GM12878 (cell line): ENCODE data around the gene TMEM214. TPM values are rescaled to one million over a fixed set of nuclear protein-coding genes. Genes with fewer than 3 reads are reported as not detected.

ENCODE experiments used
- ATAC-seq: fragments of 200-7000 bp; cut with Tn5 transposase; 3 replicates; pipeline ENCODE4 v1.9.1; 2020; ENCODE audit warnings: mild to moderate bottlenecking, moderate library complexity
- BruUV-seq: library from RNA; stranded (reverse); fragments of 400-500 nt; replicated peaks from 2 replicates; lab custom pipeline; 2021; lab: Mats Ljungman, UMichigan
- CTCF ChIA-PET: fragments of 300-600 bp; sonication (Branson Sonifier 250); formaldehyde crosslinking; extraction: SDS; loops from one replicate; lab custom pipeline; 2021; ENCODE audit warnings: inconsistent platforms; lab: Yijun Ruan, JAX
- POLR2A ChIA-PET: fragments of 350-600 bp; formaldehyde crosslinking; extraction: SDS; loops from one replicate; lab custom pipeline; 2021; ENCODE audit warnings: inconsistent platforms; lab: Charles Lee
- RAD21 ChIA-PET: fragments of 300-600 bp; sonication (Branson Sonifier 250); formaldehyde crosslinking; loops from one replicate; lab custom pipeline; 2023; ENCODE audit warnings: antibody characterized with exemption; ENCODE audit not compliant: unreplicated experiment; lab: Charles Lee
- SMC1A ChIA-PET: fragments of 300-600 bp; sonication (Branson Sonifier 250); formaldehyde crosslinking; loops from one replicate; lab custom pipeline; 2023; ENCODE audit not compliant: unreplicated experiment, uncharacterized antibody; lab: Charles Lee
- DNase-seq: peaks from one replicate; pipeline ENCODE4 v3.0.0-alpha.2; 2011; ENCODE audit warnings: low read depth, low spot score
- FAIRE-seq: peaks from 3 replicates; lab custom pipeline; 2011; peaks lifted over from hg19 to GRCh38; lab: Jason Lieb, UNC
- H2AFZ ChIP-seq: 2 replicates; pipeline ENCODE4 v1.6.0; 2011; ENCODE audit warnings: low read depth, low read length, control low read depth; ENCODE audit not compliant: control insufficient read depth
- H3K27ac ChIP-seq: 2 replicates; pipeline ENCODE4 v1.5.1; 2011; ENCODE audit warnings: control low read depth; ENCODE audit not compliant: control insufficient read depth, insufficient read depth
- H3K27me3 ChIP-seq, 2 experiments: replicated peaks in 1 of 2; 2 replicates each; pipeline versions ENCODE4 v1.6.0 to v1.6.1; 2011; ENCODE audit warnings: low read length in 1 of 2; ENCODE audit not compliant: control insufficient read depth in 2 of 2, insufficient read depth in 2 of 2
- H3K36me3 ChIP-seq, 2 experiments: 2 replicates each; pipeline ENCODE4 v1.5.1; 2011; ENCODE audit warnings: low read length in 1 of 2; ENCODE audit not compliant: control insufficient read depth in 2 of 2, insufficient read depth in 2 of 2
- H3K4me1 ChIP-seq: 2 replicates; pipeline ENCODE4 v1.6.1; 2011; ENCODE audit warnings: mild to moderate bottlenecking, low read length, moderate library complexity, mixed read lengths; ENCODE audit not compliant: control insufficient read depth, insufficient read depth
- H3K4me2 ChIP-seq: 2 replicates; pipeline ENCODE4 v1.6.0; 2011; ENCODE audit warnings: control low read depth; ENCODE audit not compliant: control insufficient read depth, insufficient read depth
- H3K4me3 ChIP-seq: fragments of 200-600 bp; sonication (generic); 2 replicates; pipeline ENCODE4 v1.5.1; 2016
- H3K79me2 ChIP-seq: 2 replicates; pipeline ENCODE4 v1.6.0; 2011; ENCODE audit warnings: low read length; ENCODE audit not compliant: control insufficient read depth, insufficient read depth
- H3K9ac ChIP-seq: 2 replicates; pipeline ENCODE4 v1.8.0; 2011; ENCODE audit warnings: low read length, control low read depth, mixed read lengths; ENCODE audit not compliant: control insufficient read depth, insufficient read depth
- H3K9me3 ChIP-seq: replicated peaks from 3 replicates; pipeline ENCODE4 v1.5.1; 2011; ENCODE audit warnings: mild to moderate bottlenecking, low read length; ENCODE audit not compliant: control insufficient read depth, insufficient read depth
- H4K20me1 ChIP-seq: 2 replicates; pipeline ENCODE4 v1.6.0; 2011; ENCODE audit not compliant: control insufficient read depth, insufficient read depth
- ATF2 ChIP-seq: IDR thresholded peaks from 2 replicates; pipeline ENCODE4 v1.6.1; 2012; ENCODE audit warnings: low read length, inconsistent platforms
- BMI1 ChIP-seq: fragments of 450-650 bp; IDR thresholded peaks from 2 replicates; pipeline ENCODE4 v1.6.1; 2016; ENCODE audit warnings: mild to moderate bottlenecking, moderate library complexity, borderline replicate concordance
- CHD4 ChIP-seq: fragments of 200-600 bp; sonication (generic); IDR thresholded peaks from 2 replicates; pipeline ENCODE4 v1.6.1; 2016; ENCODE audit warnings: mild to moderate bottlenecking
- FOXM1 ChIP-seq: IDR thresholded peaks from 2 replicates; pipeline ENCODE4 v1.6.1; 2012; ENCODE audit warnings: low read depth, mild to moderate bottlenecking, inconsistent platforms, low read length, moderate library complexity
- MLLT1 ChIP-seq: fragments of 450-650 bp; IDR thresholded peaks from 2 replicates; pipeline ENCODE4 v1.6.1; 2016; ENCODE audit warnings: mild to moderate bottlenecking
- MTA3 ChIP-seq: IDR thresholded peaks from 2 replicates; pipeline ENCODE4 v1.6.1; 2012; ENCODE audit warnings: low read length, inconsistent platforms, borderline replicate concordance
- NFXL1 ChIP-seq: fragments of 450-650 bp; IDR thresholded peaks from 2 replicates; pipeline ENCODE4 v1.6.1; 2017; ENCODE audit warnings: antibody characterized with exemption, mild to moderate bottlenecking, borderline replicate concordance
- PBX3 ChIP-seq: IDR thresholded peaks from 2 replicates; pipeline ENCODE4 v1.6.1; 2011; ENCODE audit warnings: mild to moderate bottlenecking, low read depth, low read length, moderate library complexity; ENCODE audit not compliant: insufficient replicate concordance
- RAD21 ChIP-seq: IDR thresholded peaks from 2 replicates; pipeline ENCODE4 v1.6.1; 2011; ENCODE audit warnings: mild to moderate bottlenecking, low read depth, low read length, moderate library complexity; ENCODE audit not compliant: insufficient read depth
- RB1 ChIP-seq: fragments of 450-650 bp; formaldehyde crosslinking; IDR thresholded peaks from 2 replicates; pipeline ENCODE4 v1.6.1; 2017; ENCODE audit warnings: mild to moderate bottlenecking, borderline replicate concordance
- RELB ChIP-seq: fragments of 450-650 bp; IDR thresholded peaks from 2 replicates; pipeline ENCODE4 v1.6.1; 2017; ENCODE audit warnings: low read depth, mild to moderate bottlenecking, moderate library complexity
- SMARCA5 ChIP-seq: fragments of 450-650 bp; IDR thresholded peaks from 2 replicates; pipeline ENCODE4 v1.6.1; 2017; ENCODE audit warnings: mild to moderate bottlenecking
- TBL1XR1 ChIP-seq: IDR thresholded peaks from 2 replicates; pipeline ENCODE4 v1.6.1; 2012; ENCODE audit warnings: low read depth, low read length, improper control_type of control experiment
- TCF12 ChIP-seq: IDR thresholded peaks from 2 replicates; pipeline ENCODE4 v1.6.1; 2011; ENCODE audit warnings: low read depth, mild to moderate bottlenecking, low read length
- TCF3 ChIP-seq: IDR thresholded peaks from 2 replicates; pipeline ENCODE4 v1.6.1; 2012; ENCODE audit warnings: low read depth, mild to moderate bottlenecking, low read length, borderline replicate concordance; ENCODE audit not compliant: insufficient read depth
- YY1 ChIP-seq: IDR thresholded peaks from 2 replicates; pipeline ENCODE4 v1.6.1; 2011; ENCODE audit warnings: low read depth, mild to moderate bottlenecking, low read length
- ZNF217 ChIP-seq: fragments of 450-650 bp; IDR thresholded peaks from 2 replicates; pipeline ENCODE4 v1.6.1; 2017; ENCODE audit warnings: antibody characterized with exemption, mild to moderate bottlenecking
- WGBS: methylation state at CpG from one replicate; pipeline ENCODE4 v1.1.6; 2016; ENCODE audit warnings: low lambda C conversion rate; ENCODE audit not compliant: insufficient replicate concordance, insufficient coverage; ENCODE audit errors: missing lambda C conversion rate; 5-methylcytosine and 5-hydroxymethylcytosine counted together
- in situ Hi-C: fragments of 300-500 bp; cut with MboI; formaldehyde crosslinking; loops from 9 replicates; pipeline ENCODE4 v1.14.3; 2018; ENCODE audit warnings: mixed read lengths
- intact Hi-C: fragments of 100-400 bp; cut with micrococcal nuclease; formaldehyde crosslinking; loops from one replicate; pipeline ENCODE4 v1.14.2; 2022; ENCODE audit not compliant: unreplicated experiment
- polyA plus RNA-seq, 11 experiments: library from polyadenylated mRNA; depleted of rRNA in 4 of 11; unstranded in 6 of 11; stranded (reverse) in 5 of 11; fragments of >200 nt; fragmentation: Nextera tagmentation in 4 of 11; fragmentation: Illumina TruSeq in 1 of 11; extraction: Ambion mirVana in 4 of 11; extraction: Trizol in 1 of 11; gene quantifications; 1 replicate in 1 of 11; 2 replicates in 10 of 11; pipeline versions ENCODE4 v1.2.1 to v1.2.3, GENCODE V29; 2011 to 2016; ENCODE audit warnings: inconsistent platforms in 2 of 11, missing spikeins in 2 of 11, low read depth in 1 of 11
- total RNA-seq, 4 experiments: library from RNA; depleted of rRNA in 3 of 4; stranded (reverse); fragments of >200 nt in 3 of 4; fragmentation: Illumina TruSeq in 1 of 4; extraction: Trizol in 1 of 4; gene quantifications; 2 replicates each; pipeline versions ENCODE4 v1.2.1 to v1.2.3, GENCODE V29; 2013 to 2021

TMEM214 gene
- total and polyA plus RNA-seq, 10 of the 15 experiments (the other 5 are each of a cell fraction or from before 2014, with no cell fraction given) = 10.4 to 79.2 (median 45.0) TPM

GRCh38 chr2:27008678-27009077, 24.1 kb upstream of the TMEM214 start:
- no peaks in the 10 kb centered on the region for H3K9me3 ChIP-seq
- no peak overlapping the region for H2AFZ ChIP-seq
- FAIRE-seq = no peak
- ChIA-PET RAD21 (no interaction called here), POLR2A (no interaction called here), SMC1A (interaction anchor here (0.5 kb wide), 1 partner anchor 275 kb away, joined by 3 read pairs; no protein-coding TSS in a partner anchor), CTCF (interaction anchor here (0.6 to 2.5 kb wide), 4 partner anchors 9 to 241 kb away, joined by 4 to 8 read pairs (median 5); no protein-coding TSS in a partner anchor)
- no TSS peak for BruUV-seq
- peaks cover 4% of the 10 kb centered on the region; the same call in 1 of the 2 replicates for H3K4me1 ChIP-seq
- no peak overlapping the region for H3K27ac ChIP-seq
- no peak overlapping the region for H3K9ac ChIP-seq
- no peaks in the 10 kb centered on the region for H3K79me2 ChIP-seq
- in situ Hi-C loops (no loop called here), intact Hi-C loops (no loop called here)
- no peak for ATAC-seq
- no peak overlapping the region for H3K4me2 ChIP-seq
- no peak overlapping the region for H3K4me3 ChIP-seq
- no peak for DNase-seq
- no peaks in the 10 kb centered on the region for H3K27me3 ChIP-seq
- 37% methylated on average over 4 of the region's 4 CpGs for WGBS
- H3K36me3 ChIP-seq = no peaks in the 10 kb centered on the region
- TF ChIP-seq ZNF217 (no peak), RB1 (no peak), RAD21 (no peak), RELB (no peak), TCF12 (no peak), SMARCA5 (no peak), MTA3 (no peak), FOXM1 (no peak), BMI1 (no peak), ATF2 (no peak), MLLT1 (no peak), PBX3 (no peak), CHD4 (no peak), TBL1XR1 (no peak), TCF3 (no peak), YY1 (no peak), NFXL1 (no peak)
- no peaks in the 10 kb centered on the region for H4K20me1 ChIP-seq
